Spleen (tissue), 7 donors: ENCODE measurements around the gene POU2AF1.

Source experiments
- CTCF ChIP-seq, 11 experiments: fragments of 200-600 bp in 7 of 11; fragments of 450-650 bp in 4 of 11; sonication (generic) in 4 of 11; IDR thresholded peaks in 8 of 11; conservative IDR thresholded peaks in 3 of 11; 1 replicate in 7 of 11; 2 replicates in 4 of 11; pipeline versions ENCODE4 v1.4.0 to v1.8.0; 2016 to 2021; ENCODE audit warnings: antibody characterized with exemption in 11 of 11, inconsistent platforms in 4 of 11, mild to moderate bottlenecking in 1 of 11
- POLR2AphosphoS5 ChIP-seq, 3 donors: sonication (generic); formaldehyde crosslinking; IDR thresholded peaks; one replicate each; pipeline ENCODE4 v1.5.1; 2017; ENCODE audit warnings: antibody characterized with exemption in 3 of 3
- donor health status: DM: no; HTN: no; CAD: no; lungs with moderate emphysema.
- donor health status: DM: no; HTN: no; CAD: no.
- donor health status: DM: no; HTN: no; CAD: no.

- TF ChIP-seq CTCF (IDR thresholded peaks at IDR 0.05 in 8 of 11, conservative IDR thresholded peaks at IDR 0.05 in 3 of 11) (no peak), POLR2AphosphoS5 (IDR thresholded peaks at IDR 0.05) (no peak)
Measured at GRCh38 chr11:111324277-111324720, 54.8 kb downstream of the POU2AF1 start.
